SK-N-SH (cell line): Measurements from ENCODE around the gene COL4A6.

Experiments used
- RAD21 ChIP-seq: IDR thresholded peaks from 2 replicates; pipeline ENCODE4 v1.6.1; 2012; ENCODE audit warnings: mild to moderate bottlenecking, low read length
- TF ChIP-seq, protein P1 (sequence below): fragments of 150-350 bp; IDR thresholded peaks from 2 replicates; pipeline ENCODE4 v1.6.1; 2016; ENCODE audit warnings: mild to moderate bottlenecking, low read depth, low read length
- TF ChIP-seq, protein P2 (sequence below): IDR thresholded peaks from 2 replicates; pipeline ENCODE4 v1.6.1; 2012; ENCODE audit warnings: mild to moderate bottlenecking, low read depth, low read length, moderate library complexity

DNA sequence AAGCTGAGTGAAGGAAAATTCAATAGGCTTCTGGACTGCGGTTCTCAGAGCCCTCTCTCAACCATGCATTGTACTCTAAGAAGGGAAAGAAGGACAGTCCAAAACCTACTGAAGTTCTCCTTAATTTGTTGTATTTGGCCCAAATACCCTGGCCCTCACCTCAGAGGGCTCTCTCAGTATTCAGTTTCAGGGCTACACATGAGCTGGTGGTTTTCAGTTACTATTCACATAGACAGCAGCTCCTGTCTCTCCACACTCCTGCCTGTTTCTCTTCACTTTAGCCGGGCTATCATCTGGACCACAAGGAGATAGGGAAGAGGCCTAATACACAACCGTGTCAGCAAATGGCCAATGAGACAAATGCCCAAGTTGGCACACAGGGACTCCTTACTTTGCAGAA lies 280.6 kb downstream of the COL4A6 start:
- no peak for TF ChIP-seq RAD21
- TF ChIP-seq, protein P1, sequence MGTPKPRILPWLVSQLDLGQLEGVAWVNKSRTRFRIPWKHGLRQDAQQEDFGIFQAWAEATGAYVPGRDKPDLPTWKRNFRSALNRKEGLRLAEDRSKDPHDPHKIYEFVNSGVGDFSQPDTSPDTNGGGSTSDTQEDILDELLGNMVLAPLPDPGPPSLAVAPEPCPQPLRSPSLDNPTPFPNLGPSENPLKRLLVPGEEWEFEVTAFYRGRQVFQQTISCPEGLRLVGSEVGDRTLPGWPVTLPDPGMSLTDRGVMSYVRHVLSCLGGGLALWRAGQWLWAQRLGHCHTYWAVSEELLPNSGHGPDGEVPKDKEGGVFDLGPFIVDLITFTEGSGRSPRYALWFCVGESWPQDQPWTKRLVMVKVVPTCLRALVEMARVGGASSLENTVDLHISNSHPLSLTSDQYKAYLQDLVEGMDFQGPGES: no peak
- TF ChIP-seq, protein P2, sequence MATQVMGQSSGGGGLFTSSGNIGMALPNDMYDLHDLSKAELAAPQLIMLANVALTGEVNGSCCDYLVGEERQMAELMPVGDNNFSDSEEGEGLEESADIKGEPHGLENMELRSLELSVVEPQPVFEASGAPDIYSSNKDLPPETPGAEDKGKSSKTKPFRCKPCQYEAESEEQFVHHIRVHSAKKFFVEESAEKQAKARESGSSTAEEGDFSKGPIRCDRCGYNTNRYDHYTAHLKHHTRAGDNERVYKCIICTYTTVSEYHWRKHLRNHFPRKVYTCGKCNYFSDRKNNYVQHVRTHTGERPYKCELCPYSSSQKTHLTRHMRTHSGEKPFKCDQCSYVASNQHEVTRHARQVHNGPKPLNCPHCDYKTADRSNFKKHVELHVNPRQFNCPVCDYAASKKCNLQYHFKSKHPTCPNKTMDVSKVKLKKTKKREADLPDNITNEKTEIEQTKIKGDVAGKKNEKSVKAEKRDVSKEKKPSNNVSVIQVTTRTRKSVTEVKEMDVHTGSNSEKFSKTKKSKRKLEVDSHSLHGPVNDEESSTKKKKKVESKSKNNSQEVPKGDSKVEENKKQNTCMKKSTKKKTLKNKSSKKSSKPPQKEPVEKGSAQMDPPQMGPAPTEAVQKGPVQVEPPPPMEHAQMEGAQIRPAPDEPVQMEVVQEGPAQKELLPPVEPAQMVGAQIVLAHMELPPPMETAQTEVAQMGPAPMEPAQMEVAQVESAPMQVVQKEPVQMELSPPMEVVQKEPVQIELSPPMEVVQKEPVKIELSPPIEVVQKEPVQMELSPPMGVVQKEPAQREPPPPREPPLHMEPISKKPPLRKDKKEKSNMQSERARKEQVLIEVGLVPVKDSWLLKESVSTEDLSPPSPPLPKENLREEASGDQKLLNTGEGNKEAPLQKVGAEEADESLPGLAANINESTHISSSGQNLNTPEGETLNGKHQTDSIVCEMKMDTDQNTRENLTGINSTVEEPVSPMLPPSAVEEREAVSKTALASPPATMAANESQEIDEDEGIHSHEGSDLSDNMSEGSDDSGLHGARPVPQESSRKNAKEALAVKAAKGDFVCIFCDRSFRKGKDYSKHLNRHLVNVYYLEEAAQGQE: no peak
